GM18951 (cell line): Measurements from ENCODE around the gene RHBDF1.

Experiments used
- POLR2A ChIP-seq: IDR thresholded peaks from 4 replicates; pipeline ENCODE4 v1.6.1; 2011; ENCODE audit warnings: mild to moderate bottlenecking; ENCODE audit not compliant: insufficient read length, insufficient read depth; ENCODE audit errors: extremely low read depth
- in situ Hi-C: fragments of 300-500 bp; cut with MboI; formaldehyde crosslinking; loops from one replicate; pipeline ENCODE4 v1.12.0; 2022; ENCODE audit warnings: low sequenced_read_pairs, mixed read lengths, inconsistent platforms; ENCODE audit not compliant: unreplicated experiment

The RHBDF1 gene

GRCh38 chr16:74051-74746, 1.8 kb upstream of the RHBDF1 start:
- no peak for TF ChIP-seq POLR2A
- in situ Hi-C loops: no loop called here

- in situ Hi-C loops: no loop called here
- TF ChIP-seq POLR2A: no peak
These were observed 660 bp downstream of the RHBDF1 start for GRCh38 chr16:71540-72401.

GRCh38 chr16:71210-71539, 1.3 kb downstream of the RHBDF1 start:
- no peak for TF ChIP-seq POLR2A
- in situ Hi-C loops: no loop called here

GRCh38 chr16:69181-69580, 3.2 kb downstream of the RHBDF1 start:
- in situ Hi-C loops: no loop called here
- TF ChIP-seq POLR2A: no peak

- TF ChIP-seq POLR2A: no peak
- in situ Hi-C loops: no loop called here
These were observed 4.3 kb downstream of the RHBDF1 start for GRCh38 chr16:67884-68789.

GRCh38 chr16:67183-67791, 5.1 kb downstream of the RHBDF1 start:
- no peak for TF ChIP-seq POLR2A

GRCh38 chr16:66309-67182, 5.9 kb downstream of the RHBDF1 start:
- in situ Hi-C loops: no loop called here

More at GRCh38 chr16:67183-67791, 5.1 kb downstream of the RHBDF1 start:
- in situ Hi-C loops: no loop called here

GRCh38 chr16:65745-66144, 6.7 kb downstream of the RHBDF1 start:
- no peak for TF ChIP-seq POLR2A
- in situ Hi-C loops: no loop called here

More at GRCh38 chr16:66309-67182, 5.9 kb downstream of the RHBDF1 start:
- no peak for TF ChIP-seq POLR2A

- in situ Hi-C loops: no loop called here
- TF ChIP-seq POLR2A: no peak
These were observed 7.5 kb downstream of the RHBDF1 start for GRCh38 chr16:64914-65255.

GRCh38 chr16:63998-64913, 8.2 kb downstream of the RHBDF1 start:
- in situ Hi-C loops: no loop called here
- TF ChIP-seq POLR2A: no peak

- no peak for TF ChIP-seq POLR2A
- in situ Hi-C loops: no loop called here
These were observed 9.0 kb downstream of the RHBDF1 start for GRCh38 chr16:63466-63865.
